HepG2 (cell line): ENCODE results near the gene ATXN7L3. TPM values are rescaled to one million over a fixed set of nuclear protein-coding genes. Genes with fewer than 3 reads are reported as not detected.

Experiments used
- ATAC-seq: fragments of 200-7000 bp; cut with Tn5 transposase; 3 replicates; pipeline ENCODE4 v1.9.1; 2020; ENCODE audit warnings: mild to moderate bottlenecking, moderate library complexity
- BruUV-seq: library from RNA; stranded (reverse); fragments of 400-500 nt; replicated peaks from 2 replicates; lab custom pipeline; 2021; lab: Mats Ljungman, UMichigan
- CTCF ChIA-PET: fragments of 300-600 bp; formaldehyde crosslinking; extraction: SDS; loops from one replicate; lab custom pipeline; 2021; ENCODE audit warnings: low total read pairs, inconsistent platforms, low intra/inter-chr PET ratio; lab: Yijun Ruan, JAX
- POLR2A ChIA-PET: fragments of 350-600 bp; sonication (Branson Sonifier 250); formaldehyde crosslinking; loops from one replicate; lab custom pipeline; 2020; ENCODE audit warnings: antibody characterized with exemption, inconsistent platforms; lab: Yijun Ruan, JAX
- DNase-seq: peaks from one replicate; pipeline ENCODE4 v3.0.0-alpha.2; 2015; ENCODE audit warnings: low spot score
- FAIRE-seq: peaks from 3 replicates; lab custom pipeline; 2011; peaks lifted over from hg19 to GRCh38; lab: Jason Lieb, UNC
- H2AFZ ChIP-seq: one replicate; pipeline ENCODE4 v1.6.1; 2011; ENCODE audit warnings: low read length, inconsistent platforms
- H3K27ac ChIP-seq: fragments of 300-600 bp; 3 replicates; pipeline ENCODE4 v1.8.0; 2011; ENCODE audit warnings: mixed run types, mild to moderate bottlenecking, mixed read lengths, low read length, inconsistent platforms; ENCODE audit not compliant: insufficient read depth; ENCODE audit errors: extremely low read length
- H3K27me3 ChIP-seq, 2 experiments: fragments of 200-600 bp in 1 of 2; 2 replicates in 1 of 2; 3 replicates in 1 of 2; pipeline versions ENCODE4 v1.6.0 to v1.8.0; 2011; ENCODE audit warnings: low read length in 2 of 2, mild to moderate bottlenecking in 2 of 2, moderate library complexity in 2 of 2, inconsistent platforms in 1 of 2; ENCODE audit not compliant: insufficient read depth in 2 of 2, control insufficient read depth in 1 of 2
- H3K36me3 ChIP-seq, 2 experiments: fragments of 200-600 bp in 1 of 2; replicated peaks in 1 of 2; 2 replicates in 1 of 2; 3 replicates in 1 of 2; pipeline versions ENCODE4 v1.5.1 to v1.8.0; 2011; ENCODE audit warnings: low read length in 2 of 2, inconsistent platforms in 1 of 2; ENCODE audit not compliant: insufficient read depth in 2 of 2, control insufficient read depth in 1 of 2
- H3K4me1 ChIP-seq: 2 replicates; pipeline ENCODE4 v1.5.1; 2012; ENCODE audit warnings: low read length, inconsistent platforms; ENCODE audit not compliant: insufficient read depth
- H3K4me2 ChIP-seq: 2 replicates; pipeline ENCODE4 v1.6.0; 2011; ENCODE audit warnings: low read depth, low read length, inconsistent platforms
- H3K4me3 ChIP-seq, 3 experiments: fragments of 200-600 bp in 1 of 3; sonication (generic), shearing (Covaris generic) in 1 of 3; replicated peaks in 1 of 3; 2 replicates each; pipeline ENCODE4 v1.5.1; 2011 to 2016; ENCODE audit warnings: low read length in 3 of 3, inconsistent platforms in 2 of 3, low read depth in 2 of 3, mild to moderate bottlenecking in 2 of 3, control low read depth in 1 of 3, mixed read lengths in 1 of 3; ENCODE audit not compliant: insufficient read depth in 1 of 3
- H3K79me2 ChIP-seq: one replicate; pipeline ENCODE4 v1.6.1; 2011; ENCODE audit warnings: low read length, inconsistent platforms; ENCODE audit not compliant: insufficient read depth
- H3K9ac ChIP-seq: 2 replicates; pipeline ENCODE4 v1.6.0; 2011; ENCODE audit warnings: mild to moderate bottlenecking, low read depth, low read length, inconsistent platforms; ENCODE audit not compliant: insufficient read depth
- H3K9me3 ChIP-seq: 2 replicates; pipeline ENCODE4 v1.5.1; 2012; ENCODE audit warnings: mild to moderate bottlenecking, low read length
- H4K20me1 ChIP-seq: 2 replicates; pipeline ENCODE4 v1.6.0; 2011; ENCODE audit warnings: inconsistent platforms, mild to moderate bottlenecking, low read length, moderate library complexity; ENCODE audit not compliant: insufficient read depth
- AGO1 ChIP-seq: fragments of 200-400 bp; formaldehyde crosslinking; IDR thresholded peaks from 2 replicates; pipeline ENCODE4 v1.6.1; 2017; ENCODE audit warnings: mild to moderate bottlenecking, low read depth, low read length, moderate library complexity; ENCODE audit not compliant: poor library complexity, severe bottlenecking
- AKAP8 ChIP-seq: sonication (generic); formaldehyde crosslinking; IDR thresholded peaks from 2 replicates; pipeline ENCODE4 v1.5.1; 2020; ENCODE audit warnings: mild to moderate bottlenecking, missing genetic modification reagents
- GTF3A ChIP-seq: sonication (generic); formaldehyde crosslinking; conservative IDR thresholded peaks from 2 replicates; pipeline ENCODE4 v1.4.0; 2020; ENCODE audit warnings: mild to moderate bottlenecking, missing genetic modification reagents
- POLR2G ChIP-seq: fragments of 200-400 bp; formaldehyde crosslinking; IDR thresholded peaks from 2 replicates; pipeline ENCODE4 v1.6.1; 2018; ENCODE audit warnings: mild to moderate bottlenecking, low read depth, low read length, moderate library complexity
- ZBTB7B ChIP-seq: sonication (generic); formaldehyde crosslinking; IDR thresholded peaks from 2 replicates; pipeline ENCODE4 v1.4.0; 2020; ENCODE audit warnings: missing genetic modification reagents
- WGBS: methylation state at CpG from one replicate; pipeline ENCODE4 v1.1.6; 2017; ENCODE audit warnings: low lambda C conversion rate; 5-methylcytosine and 5-hydroxymethylcytosine counted together
- in situ Hi-C: cut with HindIII; loops from 2 replicates; pipeline ENCODE4 v1.10.0; 2017; ENCODE audit warnings: low pct_unique_long_range_greater_than_20kb; ENCODE audit not compliant: extremely low pct_ligation_motif_present
- intact Hi-C: fragments of 100-400 bp; cut with micrococcal nuclease; formaldehyde crosslinking; loops from one replicate; pipeline ENCODE4 v1.10.0; 2022; ENCODE audit not compliant: unreplicated experiment
- polyA plus RNA-seq, 8 experiments: library from polyadenylated mRNA; depleted of rRNA in 3 of 8; stranded (reverse) in 7 of 8; unstranded in 1 of 8; fragments of >200 nt; fragmentation: Illumina TruSeq in 4 of 8; extraction: Trizol in 4 of 8; gene quantifications; 2 replicates each; pipeline versions ENCODE4 v1.2.1 to v1.2.3, GENCODE V29; 2011 to 2016; ENCODE audit warnings: low read depth in 4 of 8, missing spikeins in 1 of 8, mixed read lengths in 1 of 8; ENCODE audit not compliant: insufficient read depth in 1 of 8
- total RNA-seq, 5 experiments: library from RNA; depleted of rRNA; stranded (reverse); fragments of >200 nt; fragmentation: Illumina TruSeq; extraction: Trizol; gene quantifications; 2 replicates each; pipeline ENCODE4 v1.2.3, GENCODE V29; 2016; ENCODE audit warnings: low read depth in 1 of 5
- TF ChIP-seq, protein P1 (sequence below): sonication (generic); formaldehyde crosslinking; conservative IDR thresholded peaks from 2 replicates; pipeline ENCODE4 v1.4.0; 2020; ENCODE audit warnings: missing genetic modification reagents
- TF ChIP-seq, protein P2 (sequence below): sonication (generic); formaldehyde crosslinking; IDR thresholded peaks from 2 replicates; pipeline ENCODE4 v1.4.0; 2020; ENCODE audit warnings: missing genetic modification reagents, borderline replicate concordance

The ATXN7L3 gene
- total and polyA plus RNA-seq, 2 of the 13 experiments (the other 11 are each of a cell fraction or from before 2014, with no cell fraction given): 44.5 to 59.1 TPM

- TF ChIP-seq, protein P1, sequence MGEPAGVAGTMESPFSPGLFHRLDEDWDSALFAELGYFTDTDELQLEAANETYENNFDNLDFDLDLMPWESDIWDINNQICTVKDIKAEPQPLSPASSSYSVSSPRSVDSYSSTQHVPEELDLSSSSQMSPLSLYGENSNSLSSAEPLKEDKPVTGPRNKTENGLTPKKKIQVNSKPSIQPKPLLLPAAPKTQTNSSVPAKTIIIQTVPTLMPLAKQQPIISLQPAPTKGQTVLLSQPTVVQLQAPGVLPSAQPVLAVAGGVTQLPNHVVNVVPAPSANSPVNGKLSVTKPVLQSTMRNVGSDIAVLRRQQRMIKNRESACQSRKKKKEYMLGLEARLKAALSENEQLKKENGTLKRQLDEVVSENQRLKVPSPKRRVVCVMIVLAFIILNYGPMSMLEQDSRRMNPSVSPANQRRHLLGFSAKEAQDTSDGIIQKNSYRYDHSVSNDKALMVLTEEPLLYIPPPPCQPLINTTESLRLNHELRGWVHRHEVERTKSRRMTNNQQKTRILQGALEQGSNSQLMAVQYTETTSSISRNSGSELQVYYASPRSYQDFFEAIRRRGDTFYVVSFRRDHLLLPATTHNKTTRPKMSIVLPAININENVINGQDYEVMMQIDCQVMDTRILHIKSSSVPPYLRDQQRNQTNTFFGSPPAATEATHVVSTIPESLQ (CRISPR knock-in tag): no peak
- no peak for TF ChIP-seq GTF3A (CRISPR knock-in tag)
- peak; percentile 88; the same call in 1 of the 2 replicates for TF ChIP-seq AKAP8
- TF ChIP-seq, protein P2, sequence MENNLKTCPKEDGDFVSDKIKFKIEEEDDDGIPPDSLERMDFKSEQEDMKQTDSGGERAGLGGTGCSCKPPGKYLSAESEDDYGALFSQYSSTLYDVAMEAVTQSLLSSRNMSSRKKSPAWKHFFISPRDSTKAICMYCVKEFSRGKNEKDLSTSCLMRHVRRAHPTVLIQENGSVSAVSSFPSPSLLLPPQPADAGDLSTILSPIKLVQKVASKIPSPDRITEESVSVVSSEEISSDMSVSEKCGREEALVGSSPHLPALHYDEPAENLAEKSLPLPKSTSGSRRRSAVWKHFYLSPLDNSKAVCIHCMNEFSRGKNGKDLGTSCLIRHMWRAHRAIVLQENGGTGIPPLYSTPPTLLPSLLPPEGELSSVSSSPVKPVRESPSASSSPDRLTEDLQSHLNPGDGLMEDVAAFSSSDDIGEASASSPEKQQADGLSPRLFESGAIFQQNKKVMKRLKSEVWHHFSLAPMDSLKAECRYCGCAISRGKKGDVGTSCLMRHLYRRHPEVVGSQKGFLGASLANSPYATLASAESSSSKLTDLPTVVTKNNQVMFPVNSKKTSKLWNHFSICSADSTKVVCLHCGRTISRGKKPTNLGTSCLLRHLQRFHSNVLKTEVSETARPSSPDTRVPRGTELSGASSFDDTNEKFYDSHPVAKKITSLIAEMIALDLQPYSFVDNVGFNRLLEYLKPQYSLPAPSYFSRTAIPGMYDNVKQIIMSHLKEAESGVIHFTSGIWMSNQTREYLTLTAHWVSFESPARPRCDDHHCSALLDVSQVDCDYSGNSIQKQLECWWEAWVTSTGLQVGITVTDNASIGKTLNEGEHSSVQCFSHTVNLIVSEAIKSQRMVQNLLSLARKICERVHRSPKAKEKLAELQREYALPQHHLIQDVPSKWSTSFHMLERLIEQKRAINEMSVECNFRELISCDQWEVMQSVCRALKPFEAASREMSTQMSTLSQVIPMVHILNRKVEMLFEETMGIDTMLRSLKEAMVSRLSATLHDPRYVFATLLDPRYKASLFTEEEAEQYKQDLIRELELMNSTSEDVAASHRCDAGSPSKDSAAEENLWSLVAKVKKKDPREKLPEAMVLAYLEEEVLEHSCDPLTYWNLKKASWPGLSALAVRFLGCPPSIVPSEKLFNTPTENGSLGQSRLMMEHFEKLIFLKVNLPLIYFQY: no peak
- TF ChIP-seq, all 625 proteins: peak for 13
Measured at GRCh38 chr17:44191941-44192496, 7.7 kb downstream of the ATXN7L3 start (continued).

- Histone ChIP-seq H3K4me1 (peaks cover 12% of the 10 kb centered on the region), H3K4me3 (no peak overlapping the region), H3K27ac (no peak overlapping the region), H3K9ac (no peak overlapping the region), H3K36me3 (peaks cover 17 to 47% of the 10 kb centered on the region in 2 experiments), H2AFZ (no peak overlapping the region), H4K20me1 (no peaks in the 10 kb centered on the region), H3K27me3 (no peaks in the 10 kb centered on the region; a peak in 1 of 5 replicates), H3K9me3 (no peaks in the 10 kb centered on the region), H3K79me2 (peaks cover 13% of the 10 kb centered on the region), H3K4me2 (no peak overlapping the region)
- TF ChIP-seq POLR2G (peak; percentile 1; the same call in 1 of the 2 replicates), ZBTB7B (CRISPR knock-in tag) (no peak), AGO1 (peak; percentile 17)
- ChIA-PET CTCF (no interaction called here), POLR2A (interaction anchor here (0.8 to 1.8 kb wide), 2 partner anchors 8 to 10 kb away, joined by 4 to 10 read pairs; partner anchors contain the start of gene ATXN7L3)
- FAIRE-seq (no peak), ATAC-seq (no peak), DNase-seq (no peak)
- BruUV-seq: no TSS peak
- WGBS: 98% methylated on average over 5 of the region's 5 CpGs
- intact Hi-C loops (no loop called here), in situ Hi-C loops (no loop called here)
Measured at GRCh38 chr17:44191369-44191768, 8.3 kb downstream of the ATXN7L3 start.
